UCSD-AML1 (cell line): ENCODE measurements around the gene NUCB1.
A peak's percentile ranks its signal among the peaks of the same experiment; 100 is the strongest.
"Not testable (repeated sequence)": the region's sequence is repeated elsewhere in the genome, so short reads cannot be mapped to it uniquely, and the experiment has no call there.

Experiments
- DNase-seq: peaks from one replicate; lab custom pipeline; 2025; ENCODE audit not compliant: unreplicated experiment; lab: John Stamatoyannopoulos, UW

The NUCB1 gene

GRCh38 chr19:48874303-48875135 lies 25.6 kb upstream of the NUCB1 start:
- peak; percentile 28 for DNase-seq

- DNase-seq, result not testable (repeated sequence)
Measured at GRCh38 chr19:48876043-48876981, 23.8 kb upstream of the NUCB1 start.

- no peak for DNase-seq
Measured at GRCh38 chr19:48877855-48878195, 22.3 kb upstream of the NUCB1 start.

GRCh38 chr19:48878196-48879024 lies 21.7 kb upstream of the NUCB1 start:
- DNase-seq, result peak; percentile 70

GRCh38 chr19:48879025-48879637 lies 21.0 kb upstream of the NUCB1 start:
- no peak for DNase-seq

GRCh38 chr19:48879696-48880095 lies 20.4 kb upstream of the NUCB1 start:
- DNase-seq, result not testable (repeated sequence)

- DNase-seq, result no peak
Measured at GRCh38 chr19:48881741-48882657, 18.1 kb upstream of the NUCB1 start.

GRCh38 chr19:48883726-48884125 lies 16.4 kb upstream of the NUCB1 start:
- no peak for DNase-seq

- no peak for DNase-seq
Measured at GRCh38 chr19:48887861-48888612, 12.1 kb upstream of the NUCB1 start.

- DNase-seq, result not testable (repeated sequence)
Measured at GRCh38 chr19:48889496-48889895, 10.6 kb upstream of the NUCB1 start.

- no peak for DNase-seq
Measured at GRCh38 chr19:48890551-48890950, 9.6 kb upstream of the NUCB1 start.

- DNase-seq, result no peak
Measured at GRCh38 chr19:48895226-48895625, 4.9 kb upstream of the NUCB1 start.

GRCh38 chr19:48896191-48896720 lies 3.9 kb upstream of the NUCB1 start:
- DNase-seq, result no peak

- no peak for DNase-seq
Measured at GRCh38 chr19:48897181-48897580, 2.9 kb upstream of the NUCB1 start.

GRCh38 chr19:48899386-48899749 lies 744 bp upstream of the NUCB1 start:
- DNase-seq, result not testable (repeated sequence)

GRCh38 chr19:48900477-48901406 lies 630 bp downstream of the NUCB1 start:
- no peak for DNase-seq

GRCh38 chr19:48902291-48902690 lies 2.2 kb downstream of the NUCB1 start:
- DNase-seq, result not testable (repeated sequence)

GRCh38 chr19:48903788-48904187 lies 3.7 kb downstream of the NUCB1 start:
- DNase-seq, result not testable (repeated sequence)
